GM18951 (cell line): ENCODE data around the gene ATRN.

Experiments used
- POLR2A ChIP-seq: IDR thresholded peaks from 4 replicates; pipeline ENCODE4 v1.6.1; 2011; ENCODE audit warnings: mild to moderate bottlenecking; ENCODE audit not compliant: insufficient read length, insufficient read depth; ENCODE audit errors: extremely low read depth
- in situ Hi-C: fragments of 300-500 bp; cut with MboI; formaldehyde crosslinking; loops from one replicate; pipeline ENCODE4 v1.12.0; 2022; ENCODE audit warnings: low sequenced_read_pairs, mixed read lengths, inconsistent platforms; ENCODE audit not compliant: unreplicated experiment

The ATRN gene

GRCh38 chr20:3674447-3674846 is 203.6 kb downstream of the ATRN start:
- no peak for TF ChIP-seq POLR2A
- in situ Hi-C loops: no loop called here

GRCh38 chr20:3674995-3675900 is 204.4 kb downstream of the ATRN start:
- in situ Hi-C loops: no loop called here
- no peak for TF ChIP-seq POLR2A

- in situ Hi-C loops: no loop called here
- TF ChIP-seq POLR2A: no peak
These were observed 206.9 kb downstream of the ATRN start for GRCh38 chr20:3677733-3678132.

- no peak for TF ChIP-seq POLR2A
- in situ Hi-C loops: no loop called here
These were observed 207.4 kb downstream of the ATRN start for GRCh38 chr20:3678198-3678597.

- TF ChIP-seq POLR2A: no peak
- in situ Hi-C loops: no loop called here
These were observed 208.3 kb downstream of the ATRN start for GRCh38 chr20:3678856-3679720.

GRCh38 chr20:3679749-3680700 is 209.2 kb downstream of the ATRN start:
- TF ChIP-seq POLR2A: no peak
- in situ Hi-C loops: no loop called here

- in situ Hi-C loops: no loop called here
- no peak for TF ChIP-seq POLR2A
These were observed 210.0 kb downstream of the ATRN start for GRCh38 chr20:3680701-3681351.

- no peak for TF ChIP-seq POLR2A
- in situ Hi-C loops: no loop called here
These were observed 210.6 kb downstream of the ATRN start for GRCh38 chr20:3681352-3681930.

- in situ Hi-C loops: no loop called here
- no peak for TF ChIP-seq POLR2A
These were observed 211.3 kb downstream of the ATRN start, which contains the start of gene ADAM33 for GRCh38 chr20:3681931-3682781. Gene ADAM33, minus strand, starts transcription at chr20:3682010. Its CDS starts 6 bp downstream, at chr20:3682004.

GRCh38 chr20:3685341-3685740 is 214.5 kb downstream of the ATRN start:
- no peak for TF ChIP-seq POLR2A
- in situ Hi-C loops: no loop called here

- in situ Hi-C loops: no loop called here
- no peak for TF ChIP-seq POLR2A
These were observed 215.6 kb downstream of the ATRN start for GRCh38 chr20:3686421-3686820.
